IPS-18c (cell line): ENCODE measurements around the gene NEK11.

Experiments used
- H3K4me3 ChIP-seq: 2 replicates; pipeline ENCODE4 v1.7.0; 2013; ENCODE audit warnings: low read depth, mild to moderate bottlenecking, low read length, moderate library complexity; ENCODE audit not compliant: insufficient read depth
- H3K9me3 ChIP-seq: one replicate; pipeline ENCODE4 v1.6.1; 2013; ENCODE audit warnings: mild to moderate bottlenecking, low read length, moderate library complexity; ENCODE audit not compliant: control insufficient read depth, insufficient read depth

Gene NEK11

GRCh38 chr3:131174752-131175151 is 148.1 kb downstream of the NEK11 start:
- Histone ChIP-seq H3K4me3 (no peak overlapping the region), H3K9me3 (no peaks in the 10 kb centered on the region)

GRCh38 chr3:131178710-131179375 is 152.2 kb downstream of the NEK11 start:
- Histone ChIP-seq H3K4me3 (no peak overlapping the region), H3K9me3 (no peaks in the 10 kb centered on the region)

GRCh38 chr3:131192701-131193100 is 166.0 kb downstream of the NEK11 start:
- H3K9me3 ChIP-seq: no peaks in the 10 kb centered on the region
- H3K4me3 ChIP-seq: no peak overlapping the region

GRCh38 chr3:131193641-131194238 is 167.1 kb downstream of the NEK11 start:
- no peaks in the 10 kb centered on the region for H3K9me3 ChIP-seq
- no peak overlapping the region for H3K4me3 ChIP-seq

- H3K4me3 ChIP-seq: no peak overlapping the region
- H3K9me3 ChIP-seq: no peaks in the 10 kb centered on the region
Observed at GRCh38 chr3:131194816-131195215, 168.1 kb downstream of the NEK11 start.

- Histone ChIP-seq H3K4me3 (no peak overlapping the region), H3K9me3 (peaks cover 5% of the 10 kb centered on the region)
Observed at GRCh38 chr3:131200636-131201199, 174.0 kb downstream of the NEK11 start.

- no peak overlapping the region for H3K4me3 ChIP-seq
- H3K9me3 ChIP-seq: no peaks in the 10 kb centered on the region
Observed at GRCh38 chr3:131216330-131216729, 189.7 kb downstream of the NEK11 start.

GRCh38 chr3:131216801-131217200 is 190.1 kb downstream of the NEK11 start:
- Histone ChIP-seq H3K9me3 (no peaks in the 10 kb centered on the region), H3K4me3 (no peak overlapping the region)

GRCh38 chr3:131217296-131217741 is 190.6 kb downstream of the NEK11 start:
- Histone ChIP-seq H3K9me3 (no peaks in the 10 kb centered on the region), H3K4me3 (no peak overlapping the region)

GRCh38 chr3:131218196-131218595 is 191.5 kb downstream of the NEK11 start:
- no peaks in the 10 kb centered on the region for H3K9me3 ChIP-seq
- H3K4me3 ChIP-seq: no peak overlapping the region

- H3K4me3 ChIP-seq: no peak overlapping the region
- H3K9me3 ChIP-seq: no peaks in the 10 kb centered on the region
Observed at GRCh38 chr3:131221731-131222130, 195.1 kb downstream of the NEK11 start.

GRCh38 chr3:131222599-131222998 is 195.9 kb downstream of the NEK11 start:
- no peaks in the 10 kb centered on the region for H3K9me3 ChIP-seq
- H3K4me3 ChIP-seq: no peak overlapping the region

GRCh38 chr3:131223373-131224289 is 197.0 kb downstream of the NEK11 start:
- Histone ChIP-seq H3K9me3 (no peaks in the 10 kb centered on the region), H3K4me3 (no peak overlapping the region)

GRCh38 chr3:131224886-131225550 is 198.3 kb downstream of the NEK11 start:
- Histone ChIP-seq H3K4me3 (no peak overlapping the region), H3K9me3 (no peaks in the 10 kb centered on the region)

GRCh38 chr3:131228522-131228921 is 201.8 kb downstream of the NEK11 start:
- no peaks in the 10 kb centered on the region for H3K9me3 ChIP-seq
- no peak overlapping the region for H3K4me3 ChIP-seq

- H3K4me3 ChIP-seq: no peak overlapping the region
- no peaks in the 10 kb centered on the region for H3K9me3 ChIP-seq
Observed at GRCh38 chr3:131231710-131232389, 205.2 kb downstream of the NEK11 start.
